PC-9 (cell line): Measurements from ENCODE around the gene LPCAT1. TPM values are rescaled to one million over a fixed set of nuclear protein-coding genes. Genes with fewer than 3 reads are reported as not detected.
A peak's percentile ranks its signal among the peaks of the same experiment; 100 is the strongest.

Source experiments
- BruUV-seq: library from RNA; stranded (reverse); fragments of 400-500 nt; replicated peaks from 2 replicates; lab custom pipeline; 2021; lab: Mats Ljungman, UMichigan
- CTCF ChIA-PET: fragments of 300-600 bp; sonication (Branson Sonifier 250); formaldehyde crosslinking; loops from one replicate; lab custom pipeline; 2022; ENCODE audit warnings: antibody characterized with exemption; lab: Charles Lee
- POLR2A ChIA-PET: fragments of 300-600 bp; sonication (Branson Sonifier 250); formaldehyde crosslinking; loops from one replicate; lab custom pipeline; 2022; ENCODE audit warnings: antibody characterized with exemption; ENCODE audit not compliant: unreplicated experiment; lab: Charles Lee
- DNase-seq, 2 experiments: peaks; one replicate each; pipeline versions ENCODE4 v3.0.0 to v3.0.0-alpha.2; 2015 to 2022; ENCODE audit warnings: mixed read lengths in 1 of 2
- H2AFZ ChIP-seq: fragments of 200-600 bp; sonication (generic); 2 replicates; pipeline ENCODE4 v1.8.1; 2017; ENCODE audit warnings: antibody characterized with exemption
- H3F3A ChIP-seq: fragments of 200-600 bp; sonication (generic); 2 replicates; pipeline ENCODE4 v1.8.1; 2017; ENCODE audit warnings: antibody characterized with exemption, mild to moderate bottlenecking, low read depth; ENCODE audit not compliant: insufficient read depth
- H3K27ac ChIP-seq: fragments of 200-600 bp; sonication (generic); 2 replicates; pipeline ENCODE4 v1.6.1; 2016; ENCODE audit warnings: mixed run types
- H3K27me3 ChIP-seq: fragments of 200-600 bp; sonication (generic); 2 replicates; pipeline ENCODE4 v1.6.1; 2016; ENCODE audit warnings: low read depth, mixed run types; ENCODE audit not compliant: insufficient read depth
- H3K36me3 ChIP-seq: fragments of 200-600 bp; sonication (generic); 2 replicates; pipeline ENCODE4 v1.6.1; 2016; ENCODE audit warnings: low read depth, mixed run types
- H3K4me1 ChIP-seq: fragments of 200-600 bp; sonication (generic); replicated peaks from 2 replicates; pipeline ENCODE4 v1.6.1; 2016; ENCODE audit warnings: mixed run types; ENCODE audit not compliant: insufficient read depth
- H3K4me2 ChIP-seq: fragments of 200-600 bp; sonication (generic); 2 replicates; pipeline ENCODE4 v1.6.1; 2017; ENCODE audit warnings: mixed run types
- H3K4me3 ChIP-seq: fragments of 200-600 bp; sonication (generic); 2 replicates; pipeline ENCODE4 v1.6.1; 2016; ENCODE audit warnings: mixed run types
- H3K79me2 ChIP-seq: fragments of 200-600 bp; sonication (generic); 2 replicates; pipeline ENCODE4 v1.6.1; 2017; ENCODE audit warnings: low read depth, mixed run types
- H3K9me2 ChIP-seq: fragments of 200-600 bp; sonication (generic); 2 replicates; pipeline ENCODE4 v1.8.1; 2017; ENCODE audit warnings: mild to moderate bottlenecking; ENCODE audit not compliant: insufficient read depth
- H3K9me3 ChIP-seq: fragments of 200-600 bp; sonication (generic); 2 replicates; pipeline ENCODE4 v1.8.1; 2016; ENCODE audit warnings: low read depth; ENCODE audit not compliant: insufficient read depth
- H4K20me1 ChIP-seq: fragments of 200-600 bp; sonication (generic); 2 replicates; pipeline ENCODE4 v1.8.1; 2017; ENCODE audit not compliant: insufficient read depth
- CTCF ChIP-seq: fragments of 200-600 bp; sonication (generic); conservative IDR thresholded peaks from 2 replicates; pipeline ENCODE4 v1.6.1; 2017; ENCODE audit warnings: mixed run types, antibody characterized with exemption, mild to moderate bottlenecking, moderate library complexity
- EZH2 ChIP-seq: fragments of 200-600 bp; sonication (generic); IDR thresholded peaks from 2 replicates; pipeline ENCODE4 v1.8.0; 2017; ENCODE audit warnings: antibody characterized with exemption, low read depth
- intact Hi-C: fragments of 100-400 bp; cut with micrococcal nuclease; formaldehyde crosslinking; loops from one replicate; pipeline ENCODE4 v1.10.0; 2022; ENCODE audit not compliant: unreplicated experiment
- total RNA-seq: library from RNA; stranded (reverse); gene quantifications from 2 replicates; pipeline ENCODE4 v1.2.3, GENCODE V29; 2021

LPCAT1 gene
- total RNA-seq, 1 experiment from 2014 or later = 96.1 TPM

- no peak overlapping the region for H2AFZ ChIP-seq
- peaks cover 66% of the 10 kb centered on the region for H3K4me1 ChIP-seq
- ChIA-PET POLR2A (interaction anchor here (0.6 to 0.8 kb wide), 6 partner anchors 20 to 189 kb away, joined by 3 to 15 read pairs (median 4); no protein-coding TSS in a partner anchor), CTCF (interaction anchor here (0.6 kb wide), 2 partner anchors 65 to 211 kb away, joined by 3 read pairs; no protein-coding TSS in a partner anchor)
- peaks cover 59% of the 10 kb centered on the region for H4K20me1 ChIP-seq
- peak; percentile 38 to 86 for DNase-seq
- peak overlapping the region; percentile 64 for H3K4me2 ChIP-seq
- BruUV-seq = TSS peak; percentile 69
- H3K9me2 ChIP-seq = no peaks in the 10 kb centered on the region
- H3F3A ChIP-seq = peaks cover 40% of the 10 kb centered on the region
- peak overlapping the region; percentile 85 for H3K27ac ChIP-seq
- H3K27me3 ChIP-seq = no peaks in the 10 kb centered on the region
- peaks cover 82% of the 10 kb centered on the region for H3K79me2 ChIP-seq
- H3K4me3 ChIP-seq = peak overlapping the region; percentile 3; the same call in 1 of the 2 replicates
- H3K36me3 ChIP-seq = peaks cover 17% of the 10 kb centered on the region
- intact Hi-C loops = loop anchor here (1.0 to 10.0 kb wide), 7 partner anchors 38 to 402 kb away; partner anchors contain the start of gene SLC12A7
- no peak for TF ChIP-seq CTCF
- TF ChIP-seq EZH2 = no peak
- H3K9me3 ChIP-seq = no peaks in the 10 kb centered on the region
Observed at GRCh38 chr5:1516615-1517601, 6.9 kb downstream of the LPCAT1 start.

- Histone ChIP-seq H3K9me2 (no peaks in the 10 kb centered on the region), H3K27ac (peak overlapping the region; percentile 85), H3K79me2 (peaks cover 82% of the 10 kb centered on the region), H3K27me3 (no peaks in the 10 kb centered on the region), H3K9me3 (no peaks in the 10 kb centered on the region), H3K4me1 (peaks cover 64% of the 10 kb centered on the region), H3K36me3 (peaks cover 14% of the 10 kb centered on the region), H2AFZ (no peak overlapping the region), H4K20me1 (peaks cover 55% of the 10 kb centered on the region), H3K4me3 (peak overlapping the region; percentile 3; the same call in 1 of the 2 replicates), H3K4me2 (peak overlapping the region; percentile 64), H3F3A (peaks cover 37% of the 10 kb centered on the region)
- ChIA-PET POLR2A (interaction anchor here (0.6 to 0.8 kb wide), 4 partner anchors 30 to 188 kb away, joined by 3 to 15 read pairs (median 4); no protein-coding TSS in a partner anchor), CTCF (interaction anchor here (0.6 kb wide), 2 partner anchors 64 to 211 kb away, joined by 3 read pairs; no protein-coding TSS in a partner anchor)
- intact Hi-C loops = loop anchor here (1.0 to 10.0 kb wide), 7 partner anchors 39 to 401 kb away; partner anchors contain the start of gene SLC12A7
- TF ChIP-seq EZH2 (no peak), CTCF (no peak)
- no TSS peak for BruUV-seq
- peak; percentile 98 to 100 for DNase-seq
Observed at GRCh38 chr5:1515921-1516571, 7.7 kb downstream of the LPCAT1 start.
